Loucy (cell line): Measurements from ENCODE around the gene CFAP52.
"Not testable (repeated sequence)": the region's sequence is repeated elsewhere in the genome, so short reads cannot be mapped to it uniquely, and the experiment has no call there.

Experiments used
- H2AFZ ChIP-seq: fragments of 200-600 bp; sonication (generic); 2 replicates; pipeline ENCODE4 v1.6.0; 2016; ENCODE audit warnings: antibody characterized with exemption, mild to moderate bottlenecking, low read length, moderate library complexity
- H3F3A ChIP-seq: fragments of 200-600 bp; 2 replicates; pipeline ENCODE4 v1.6.0; 2016; ENCODE audit warnings: antibody characterized with exemption, low read depth, mild to moderate bottlenecking
- H3K27me3 ChIP-seq: fragments of 200-600 bp; sonication (generic); 2 replicates; pipeline ENCODE4 v1.6.1; 2014; ENCODE audit warnings: low read length, mild to moderate bottlenecking; ENCODE audit not compliant: insufficient read depth, poor library complexity, severe bottlenecking
- H3K36me3 ChIP-seq: fragments of 200-600 bp; sonication (generic); 2 replicates; pipeline ENCODE4 v1.6.1; 2016; ENCODE audit warnings: low read length; ENCODE audit not compliant: insufficient read depth
- H3K4me1 ChIP-seq: fragments of 200-600 bp; sonication (generic); 2 replicates; pipeline ENCODE4 v1.5.1; 2014; ENCODE audit warnings: low read length, mild to moderate bottlenecking; ENCODE audit not compliant: insufficient read depth, poor library complexity, severe bottlenecking
- H3K4me2 ChIP-seq: fragments of 200-600 bp; sonication (generic); 2 replicates; pipeline ENCODE4 v1.6.0; 2014; ENCODE audit warnings: antibody characterized with exemption, low read length, low read depth, mild to moderate bottlenecking; ENCODE audit not compliant: poor library complexity, severe bottlenecking
- H3K4me3 ChIP-seq: fragments of 200-600 bp; sonication (generic); 2 replicates; pipeline ENCODE4 v1.5.1; 2014; ENCODE audit warnings: low read length, mild to moderate bottlenecking, mixed read lengths; ENCODE audit not compliant: poor library complexity, severe bottlenecking
- H3K79me2 ChIP-seq: fragments of 200-600 bp; sonication (generic); 2 replicates; pipeline ENCODE4 v1.6.1; 2014; ENCODE audit warnings: low read length; ENCODE audit not compliant: insufficient read depth
- H3K9ac ChIP-seq: fragments of 200-600 bp; sonication (generic); 2 replicates; pipeline ENCODE4 v1.6.0; 2014; ENCODE audit warnings: mild to moderate bottlenecking, low read depth, low read length, moderate library complexity; ENCODE audit not compliant: poor library complexity, severe bottlenecking
- H3K9me2 ChIP-seq: fragments of 200-600 bp; sonication (generic); replicated peaks from 2 replicates; pipeline ENCODE4 v1.6.1; 2016; ENCODE audit warnings: low read depth, low read length, mixed read lengths
- H3K9me3 ChIP-seq: fragments of 200-600 bp; sonication (generic); 2 replicates; pipeline ENCODE4 v1.6.1; 2014; ENCODE audit warnings: mild to moderate bottlenecking, antibody characterized with exemption, low read length, low read depth; ENCODE audit not compliant: insufficient read depth
- H4K20me1 ChIP-seq: fragments of 200-600 bp; sonication (generic); 2 replicates; pipeline ENCODE4 v1.6.0; 2014; ENCODE audit warnings: antibody characterized with exemption, low read length, mild to moderate bottlenecking; ENCODE audit not compliant: insufficient read depth, poor library complexity, severe bottlenecking
- CTCF ChIP-seq: fragments of 200-600 bp; sonication (generic); conservative IDR thresholded peaks from 2 replicates; pipeline ENCODE4 v1.5.1; 2014; ENCODE audit warnings: mild to moderate bottlenecking, antibody characterized with exemption, low read length
- EZH2phosphoT487 ChIP-seq: fragments of 200-600 bp; IDR thresholded peaks from 2 replicates; pipeline ENCODE4 v1.6.1; 2018; ENCODE audit warnings: antibody characterized with exemption, mild to moderate bottlenecking, moderate library complexity, borderline replicate concordance

Gene CFAP52

DNA sequence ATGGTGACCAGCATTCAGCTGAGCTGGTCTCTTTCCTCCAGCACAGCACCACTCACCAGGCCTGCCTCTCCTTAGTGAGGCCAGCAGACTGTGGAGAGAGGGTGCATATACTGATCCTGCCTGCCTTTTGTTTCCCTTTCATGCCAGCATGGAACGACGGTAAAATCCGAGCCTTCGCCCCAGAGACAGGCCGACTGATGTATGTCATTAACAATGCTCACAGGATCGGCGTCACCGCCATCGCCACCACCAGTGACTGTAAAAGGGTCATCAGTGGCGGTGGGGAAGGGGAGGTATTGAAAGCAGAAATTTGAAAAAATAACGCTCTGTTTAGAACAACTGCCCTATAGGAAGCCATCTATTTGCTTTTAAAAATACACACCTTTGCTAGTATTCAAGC lies 56.3 kb downstream of the CFAP52 start:
- no peaks in the 10 kb centered on the region for H3K79me2 ChIP-seq
- no peaks in the 10 kb centered on the region for H3K36me3 ChIP-seq
- H3K27me3 ChIP-seq: no peaks in the 10 kb centered on the region
- no peaks in the 10 kb centered on the region for H4K20me1 ChIP-seq
- H3K4me3 ChIP-seq: no peak overlapping the region
- H3K9me2 ChIP-seq: no peaks in the 10 kb centered on the region
- no peak overlapping the region for H2AFZ ChIP-seq
- no peak overlapping the region for H3K4me2 ChIP-seq
- H3K9ac ChIP-seq: no peak overlapping the region
- H3K9me3 ChIP-seq: no peaks in the 10 kb centered on the region
- TF ChIP-seq CTCF (no peak), EZH2phosphoT487 (no peak)
- no peaks in the 10 kb centered on the region for H3F3A ChIP-seq
- H3K4me1 ChIP-seq: no peaks in the 10 kb centered on the region

DNA sequence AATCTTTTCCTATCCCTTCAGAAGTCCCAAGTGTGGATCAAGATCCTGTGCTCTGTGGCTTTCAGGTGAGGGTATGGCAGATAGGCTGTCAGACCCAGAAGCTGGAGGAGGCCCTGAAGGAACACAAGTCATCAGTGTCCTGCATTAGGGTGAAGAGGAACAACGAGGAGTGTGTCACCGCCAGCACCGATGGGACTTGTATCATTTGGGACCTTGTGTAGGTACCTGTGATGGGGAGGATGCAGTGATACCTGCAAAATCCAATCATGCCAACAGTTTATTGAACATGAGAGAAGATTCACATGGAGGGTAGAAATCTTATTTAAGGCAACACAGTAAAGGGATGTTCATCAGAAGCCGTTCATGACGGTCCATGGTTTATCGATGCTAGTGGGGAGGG lies 58.9 kb downstream of the CFAP52 start:
- no peaks in the 10 kb centered on the region for H3K9me3 ChIP-seq
- no peak overlapping the region for H3K4me2 ChIP-seq
- TF ChIP-seq EZH2phosphoT487 (no peak), CTCF (no peak)
- H3K9ac ChIP-seq: no peak overlapping the region
- H3K4me3 ChIP-seq: no peak overlapping the region
- H2AFZ ChIP-seq: no peak overlapping the region
- H3K79me2 ChIP-seq: no peaks in the 10 kb centered on the region
- no peaks in the 10 kb centered on the region for H3K27me3 ChIP-seq
- no peaks in the 10 kb centered on the region for H3K4me1 ChIP-seq
- H4K20me1 ChIP-seq: no peaks in the 10 kb centered on the region
- H3K36me3 ChIP-seq: no peaks in the 10 kb centered on the region
- no peaks in the 10 kb centered on the region for H3K9me2 ChIP-seq
- H3F3A ChIP-seq: no peaks in the 10 kb centered on the region

DNA sequence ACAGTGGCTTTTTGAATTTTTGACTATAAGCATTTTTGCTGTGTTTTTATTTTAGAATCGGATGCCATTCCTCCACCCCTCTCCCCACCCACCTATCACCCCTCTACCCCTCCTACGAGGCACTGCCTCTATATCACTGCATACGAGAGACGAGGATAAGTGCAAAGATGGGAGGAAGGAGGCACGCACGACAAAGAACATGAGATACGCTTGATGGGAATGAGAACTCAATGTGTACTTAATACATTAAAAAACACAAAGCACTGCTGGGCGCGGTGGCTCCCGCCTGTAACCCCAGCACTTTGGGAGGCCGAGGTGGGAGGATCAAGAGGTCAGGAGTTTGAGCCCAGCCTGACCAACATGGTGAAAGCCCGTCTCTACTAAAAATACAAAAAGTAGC lies 60.1 kb downstream of the CFAP52 start:
- Histone ChIP-seq H3K79me2 (no peaks in the 10 kb centered on the region), H3K27me3 (no peaks in the 10 kb centered on the region), H3K4me3 (no peak overlapping the region), H4K20me1 (no peaks in the 10 kb centered on the region), H3F3A (no peaks in the 10 kb centered on the region), H3K9ac (no peak overlapping the region), H3K4me1 (no peaks in the 10 kb centered on the region), H3K9me3 (no peaks in the 10 kb centered on the region), H3K36me3 (no peaks in the 10 kb centered on the region), H2AFZ (no peak overlapping the region), H3K4me2 (no peak overlapping the region), H3K9me2 (no peaks in the 10 kb centered on the region)
- no peak for TF ChIP-seq EZH2phosphoT487
- TF ChIP-seq CTCF: no peak

DNA sequence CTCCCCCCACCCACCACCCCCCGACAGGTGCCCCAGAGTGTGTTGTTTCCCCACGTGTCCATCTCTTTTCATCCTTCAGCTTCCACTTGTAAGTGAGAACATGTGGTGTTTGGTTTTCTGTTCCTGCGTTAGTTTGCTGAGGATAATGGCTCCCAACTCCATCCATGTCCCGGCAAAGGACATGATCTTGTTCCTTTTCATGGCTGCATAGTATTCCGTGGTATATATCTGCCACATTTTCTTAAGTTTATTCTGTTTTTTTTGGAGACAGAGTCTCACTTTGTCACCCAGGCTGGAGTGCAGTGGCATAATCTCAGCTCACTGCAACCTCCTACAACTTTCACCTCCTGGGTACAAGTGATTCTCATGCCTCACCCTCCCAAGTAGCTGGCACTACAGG lies 63.9 kb downstream of the CFAP52 start:
- not testable (repeated sequence) for H3K4me3 ChIP-seq, H3K79me2 ChIP-seq, H4K20me1 ChIP-seq, H3K9me3 ChIP-seq, H3K27me3 ChIP-seq, H3K4me2 ChIP-seq, H2AFZ ChIP-seq, H3K36me3 ChIP-seq, H3K4me1 ChIP-seq, H3K9ac ChIP-seq, H3K9me2 ChIP-seq, H3F3A ChIP-seq
